Naive thymus-derived CD8-positive, alpha-beta T cell (primary cell): ENCODE data around the gene OR11A1. TPM values are rescaled to one million over a fixed set of nuclear protein-coding genes. Genes with fewer than 3 reads are reported as not detected.

Source experiments
- ATAC-seq, 2 donors: fragments of 150-1000 bp; cut with Tn5 transposase in 1 of 2; sonication (Bioruptor Pico), chemical (Tn5 transposase) in 1 of 2; 1 replicate in 1 of 2; 2 replicates in 1 of 2; pipeline ENCODE4 v1.10.0; 2021; ENCODE audit warnings: mild to moderate bottlenecking in 2 of 2, moderate library complexity in 2 of 2
- POLR2A ChIA-PET: fragments of 350-600 bp; sonication (Branson Sonifier 250); formaldehyde crosslinking; loops from one replicate; lab custom pipeline; 2021; ENCODE audit warnings: antibody characterized with exemption; lab: Charles Lee
- DNase-seq, 10 donors: peaks; one replicate each; pipeline versions ENCODE4 v3.0.0 to v3.0.0-alpha.2; 2020 to 2022
- H3K27ac Mint-ChIP-seq, 10 donors: one replicate each; pipeline ENCODE4 v1.8.0; 2020 to 2022; ENCODE audit warnings: mild to moderate bottlenecking in 10 of 10, mixed read lengths in 10 of 10, moderate library complexity in 4 of 10, inconsistent platforms in 1 of 10
- H3K27me3 Mint-ChIP-seq, 5 donors: one replicate each; pipeline ENCODE4 v1.8.0; 2021 to 2022; ENCODE audit warnings: mixed read lengths in 5 of 5
- H3K36me3 Mint-ChIP-seq, 3 donors: one replicate each; pipeline ENCODE4 v1.8.0; 2020 to 2022; ENCODE audit warnings: mixed read lengths in 3 of 3, mild to moderate bottlenecking in 2 of 3, inconsistent platforms in 1 of 3
- H3K4me1 Mint-ChIP-seq, 4 donors: one replicate each; pipeline ENCODE4 v1.8.0; 2021 to 2022; ENCODE audit warnings: mixed read lengths in 4 of 4
- H3K4me3 Mint-ChIP-seq, 10 donors: one replicate each; pipeline ENCODE4 v1.8.0; 2020 to 2022; ENCODE audit warnings: mild to moderate bottlenecking in 10 of 10, mixed read lengths in 10 of 10, moderate library complexity in 6 of 10, inconsistent platforms in 1 of 10
- H3K9me3 Mint-ChIP-seq, 9 donors: one replicate each; pipeline ENCODE4 v1.8.0; 2020 to 2022; ENCODE audit warnings: mixed read lengths in 9 of 9, mild to moderate bottlenecking in 3 of 9, inconsistent platforms in 1 of 9, moderate library complexity in 1 of 9
- polyA plus RNA-seq, 3 donors: library from polyadenylated mRNA; unstranded; fragments of 300-500 nt; fragmentation: Illumina TruSeq; gene quantifications; one replicate each; pipeline ENCODE4 v1.2.3, GENCODE V29; 2021
- total RNA-seq, 8 experiments: library from RNA in 2 of 8; stranded (reverse) in 2 of 8; gene quantifications; one replicate each; pipeline ENCODE4 v1.2.3 and lab custom pipeline; 2021 to 2026

OR11A1 gene, protein sequence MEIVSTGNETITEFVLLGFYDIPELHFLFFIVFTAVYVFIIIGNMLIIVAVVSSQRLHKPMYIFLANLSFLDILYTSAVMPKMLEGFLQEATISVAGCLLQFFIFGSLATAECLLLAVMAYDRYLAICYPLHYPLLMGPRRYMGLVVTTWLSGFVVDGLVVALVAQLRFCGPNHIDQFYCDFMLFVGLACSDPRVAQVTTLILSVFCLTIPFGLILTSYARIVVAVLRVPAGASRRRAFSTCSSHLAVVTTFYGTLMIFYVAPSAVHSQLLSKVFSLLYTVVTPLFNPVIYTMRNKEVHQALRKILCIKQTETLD
- total RNA-seq (not detected), polyA plus RNA-seq (not detected), total RNA-seq (lab: John Stamatoyannopoulos, UW) (0 reads per million in 6 experiments)

DNA sequence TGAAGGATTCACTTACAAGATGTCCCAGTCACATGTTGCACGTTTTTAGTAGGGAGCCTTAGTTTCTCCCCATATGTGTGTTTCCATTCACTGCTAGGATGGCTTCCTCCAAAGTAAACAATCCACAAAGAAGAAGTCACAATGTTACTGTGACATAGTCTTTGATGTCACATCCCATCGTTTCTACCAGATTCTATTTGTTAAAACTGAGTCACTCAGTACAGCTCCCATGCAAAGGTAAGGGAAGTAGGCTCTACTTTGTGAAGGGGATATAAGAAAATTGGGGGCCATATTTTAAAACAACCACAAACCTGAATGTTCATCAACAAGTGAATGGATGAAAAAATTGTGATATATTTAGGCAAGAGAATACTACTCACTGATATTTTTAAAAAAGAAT, at the start of gene OR11A1, which contains the start of gene OR2H1:
Gene OR11A1, minus strand, starts transcription at position 101 of the 400 bp plus-strand sequence. CDS start 29,430 bp downstream, outside the sequence.
Gene OR2H1, plus strand, starts transcription at position 185 of the 400 bp plus-strand sequence. CDS start 4,615 bp downstream, outside the sequence.
- Mint-ChIP-seq H3K4me1 (no peaks in the 10 kb centered on the region), H3K9me3 (no peaks in the 10 kb centered on the region), H3K27me3 (peaks cover 12 to 21% (median 16%) of the 10 kb centered on the region in 5 donors), H3K27ac (no peak within 1 kb of the TSS), H3K4me3 (no peak within 1 kb of the TSS), H3K36me3 (no peaks in the 10 kb centered on the region)
- ATAC-seq (no peak), DNase-seq (no peak)
- POLR2A ChIA-PET, result no interaction called here

- DNase-seq (no peak), ATAC-seq (no peak)
- H3K4me1 Mint-ChIP-seq, result no peaks in the 10 kb centered on the region
- no peak overlapping the region for H3K4me3 Mint-ChIP-seq
- no peak overlapping the region for H3K27ac Mint-ChIP-seq
- peaks cover 0 to 5% (median 0%) of the 10 kb centered on the region in 3 donors for H3K36me3 Mint-ChIP-seq
- POLR2A ChIA-PET, result no interaction called here
- H3K9me3 Mint-ChIP-seq, result no peaks in the 10 kb centered on the region
- H3K27me3 Mint-ChIP-seq, result peaks cover 9 to 20% (median 12%) of the 10 kb centered on the region in 5 donors
Observed at GRCh38 chr6:29506446-29507067, 49.7 kb upstream of the OR11A1 start.

GRCh38 chr6:29505808-29506207, 48.9 kb upstream of the OR11A1 start:
- Mint-ChIP-seq H3K27me3 (peaks cover 8 to 27% (median 18%) of the 10 kb centered on the region in 5 donors), H3K4me3 (no peak overlapping the region), H3K36me3 (peaks cover 0 to 5% (median 0%) of the 10 kb centered on the region in 3 donors), H3K9me3 (no peaks in the 10 kb centered on the region), H3K27ac (no peak overlapping the region), H3K4me1 (no peaks in the 10 kb centered on the region)
- no peak for ATAC-seq
- DNase-seq, result no peak
- POLR2A ChIA-PET, result no interaction called here

DNA sequence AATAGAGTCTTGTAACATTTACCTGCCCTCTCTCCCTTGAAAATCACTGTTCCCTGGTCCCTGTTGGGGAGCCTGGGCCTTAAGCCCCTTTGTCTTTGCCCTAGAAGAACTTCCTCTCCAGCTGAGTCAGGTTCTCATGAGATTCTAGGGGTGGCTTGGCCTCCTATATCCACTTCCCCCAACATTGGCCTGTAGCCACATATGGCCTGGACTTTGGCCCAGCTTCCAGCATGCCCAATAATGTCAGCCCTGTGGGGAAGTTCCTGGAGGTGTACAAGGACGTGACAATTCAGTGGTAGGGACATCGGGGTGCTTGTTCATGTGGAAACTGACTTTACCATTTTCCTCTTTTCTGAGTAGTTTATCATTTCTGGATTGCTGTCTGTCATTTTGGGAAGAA, 48.1 kb upstream of the OR11A1 start:
- no peak for ATAC-seq
- DNase-seq, result no peak
- Mint-ChIP-seq H3K9me3 (no peaks in the 10 kb centered on the region), H3K36me3 (peaks cover 0 to 5% (median 0%) of the 10 kb centered on the region in 3 donors), H3K4me1 (no peaks in the 10 kb centered on the region), H3K27me3 (peaks cover 7 to 30% (median 26%) of the 10 kb centered on the region in 5 donors), H3K4me3 (no peak overlapping the region), H3K27ac (peak overlapping the region in 1 of 10 donors; percentile 71)
- POLR2A ChIA-PET, result no interaction called here

DNA sequence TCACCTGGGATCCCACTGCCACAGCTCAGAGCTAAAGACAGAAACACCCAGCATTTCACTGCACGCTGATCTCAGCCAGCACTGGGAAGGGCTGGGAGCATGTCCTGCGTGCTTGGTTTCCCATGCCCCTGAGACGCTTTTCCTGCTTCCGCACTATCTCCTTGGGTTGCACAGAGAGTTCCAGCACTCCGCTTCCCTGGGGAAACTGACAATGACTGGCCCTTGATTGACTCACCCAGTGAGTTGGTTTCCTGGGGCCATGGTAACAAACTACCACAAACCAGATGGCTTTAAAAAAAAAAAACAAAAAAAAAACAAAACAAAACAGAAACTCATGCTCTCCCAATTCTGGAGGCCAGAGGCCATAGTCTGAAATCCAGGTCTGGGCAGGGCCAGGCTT, 45.7 kb upstream of the OR11A1 start:
- no peak overlapping the region for H3K4me3 Mint-ChIP-seq
- no peaks in the 10 kb centered on the region for H3K9me3 Mint-ChIP-seq
- H3K36me3 Mint-ChIP-seq, result peaks cover 0 to 5% (median 0%) of the 10 kb centered on the region in 3 donors
- H3K27ac Mint-ChIP-seq, result peak overlapping the region in 1 of 10 donors; percentile 60
- DNase-seq (no peak), ATAC-seq (no peak)
- H3K4me1 Mint-ChIP-seq, result no peaks in the 10 kb centered on the region
- H3K27me3 Mint-ChIP-seq, result peaks cover 13 to 41% (median 29%) of the 10 kb centered on the region in 5 donors
- POLR2A ChIA-PET, result no interaction called here

GRCh38 chr6:29502181-29502580, 45.3 kb upstream of the OR11A1 start:
- DNase-seq, result no peak
- POLR2A ChIA-PET, result no interaction called here

DNA sequence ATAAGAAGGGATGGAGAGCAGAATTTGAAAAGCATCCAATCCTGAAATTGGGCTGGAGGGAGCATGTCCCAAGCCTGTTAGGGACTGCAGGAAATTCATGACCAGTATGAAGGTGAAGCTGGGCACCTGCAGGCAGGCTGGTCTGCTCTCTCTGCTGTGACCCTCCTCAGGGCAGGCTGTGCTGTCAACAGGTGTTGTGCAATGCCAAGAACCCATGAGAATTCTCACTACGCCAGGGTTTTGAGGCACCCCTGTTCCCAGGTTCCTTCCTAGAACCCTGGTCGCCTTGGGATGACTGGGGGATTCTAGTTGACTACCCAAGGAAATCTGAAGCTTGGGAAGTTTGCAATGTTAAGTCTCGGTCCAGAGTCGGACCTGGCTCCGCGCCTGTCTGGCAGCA, 44.2 kb upstream of the OR11A1 start:
- Mint-ChIP-seq H3K4me1 (no peaks in the 10 kb centered on the region), H3K4me3 (no peak overlapping the region), H3K9me3 (no peaks in the 10 kb centered on the region), H3K27me3 (peaks cover 15 to 41% (median 33%) of the 10 kb centered on the region in 5 donors), H3K27ac (no peak overlapping the region), H3K36me3 (peaks cover 0 to 5% (median 0%) of the 10 kb centered on the region in 3 donors)
- DNase-seq (no peak), ATAC-seq (no peak)
- POLR2A ChIA-PET, result no interaction called here

More at GRCh38 chr6:29502181-29502580, 45.3 kb upstream of the OR11A1 start:
- no peak for ATAC-seq
- Mint-ChIP-seq H3K36me3 (peaks cover 0 to 5% (median 0%) of the 10 kb centered on the region in 3 donors), H3K4me1 (no peaks in the 10 kb centered on the region), H3K9me3 (no peaks in the 10 kb centered on the region), H3K27me3 (peaks cover 15 to 41% (median 32%) of the 10 kb centered on the region in 5 donors), H3K27ac (peak overlapping the region in 1 of 10 donors; percentile 60), H3K4me3 (no peak overlapping the region)

GRCh38 chr6:29500594-29500993, 43.7 kb upstream of the OR11A1 start:
- no peak overlapping the region for H3K27ac Mint-ChIP-seq
- DNase-seq (no peak), ATAC-seq (no peak)
- peaks cover 15 to 41% (median 34%) of the 10 kb centered on the region in 5 donors for H3K27me3 Mint-ChIP-seq
- no peaks in the 10 kb centered on the region for H3K9me3 Mint-ChIP-seq
- peaks cover 0 to 5% (median 0%) of the 10 kb centered on the region in 3 donors for H3K36me3 Mint-ChIP-seq
- H3K4me3 Mint-ChIP-seq, result no peak overlapping the region
- POLR2A ChIA-PET, result no interaction called here
- H3K4me1 Mint-ChIP-seq, result no peaks in the 10 kb centered on the region

DNA sequence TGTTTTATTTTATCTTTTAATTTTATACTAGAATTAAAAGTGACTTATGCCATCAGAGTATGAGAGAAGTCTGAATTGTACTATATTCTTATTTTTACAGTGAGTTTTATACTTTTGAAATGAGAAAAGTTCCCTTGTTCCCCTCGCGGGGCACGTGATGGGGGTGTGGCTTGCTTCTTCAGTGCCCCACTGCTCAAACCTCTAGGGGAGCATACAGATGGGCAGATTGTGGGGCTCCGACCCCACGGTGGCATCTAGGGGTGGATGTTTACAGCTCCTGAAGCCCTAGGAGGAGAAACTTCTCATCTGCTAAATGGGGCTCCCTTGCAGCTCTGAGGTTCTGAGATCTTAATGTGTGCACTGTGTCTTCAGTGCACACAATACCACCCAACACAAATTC, 42.8 kb upstream of the OR11A1 start:
- Mint-ChIP-seq H3K4me1 (no peaks in the 10 kb centered on the region), H3K27ac (peak overlapping the region in 1 of 10 donors; percentile 26), H3K27me3 (peaks cover 17 to 41% (median 37%) of the 10 kb centered on the region in 5 donors), H3K36me3 (peaks cover 0 to 5% (median 0%) of the 10 kb centered on the region in 3 donors), H3K9me3 (no peaks in the 10 kb centered on the region), H3K4me3 (no peak overlapping the region)
- POLR2A ChIA-PET, result no interaction called here
- DNase-seq (no peak), ATAC-seq (no peak)

DNA sequence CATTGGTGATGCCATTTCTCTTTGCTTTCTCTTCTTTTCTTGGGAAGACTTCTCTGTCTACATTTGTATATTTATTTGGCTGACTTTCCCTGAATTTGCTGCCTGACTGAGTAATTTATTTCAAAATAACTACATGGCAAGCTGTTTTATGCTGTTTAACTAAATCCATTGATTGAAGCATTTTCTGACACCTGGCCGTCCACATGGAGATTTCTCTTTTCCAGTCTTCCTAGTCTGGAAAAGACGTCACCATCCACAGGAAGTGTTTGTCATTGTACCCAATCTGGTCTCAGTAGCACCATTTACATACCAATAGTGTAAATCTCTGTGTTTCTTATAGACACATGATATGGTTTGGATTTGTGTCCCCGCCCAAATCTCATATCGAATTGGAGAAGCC, 40.1 kb upstream of the OR11A1 start:
- DNase-seq, result no peak
- Mint-ChIP-seq H3K27ac (no peak overlapping the region), H3K27me3 (peaks cover 15 to 38% (median 26%) of the 10 kb centered on the region in 5 donors)

GRCh38 chr6:29495571-29495970, 38.7 kb upstream of the OR11A1 start:
- Mint-ChIP-seq H3K36me3 (no peaks in the 10 kb centered on the region), H3K27ac (no peak overlapping the region), H3K27me3 (peaks cover 13 to 32% (median 18%) of the 10 kb centered on the region in 5 donors), H3K4me1 (no peaks in the 10 kb centered on the region), H3K4me3 (no peak overlapping the region), H3K9me3 (no peaks in the 10 kb centered on the region)
- DNase-seq, result no peak
- POLR2A ChIA-PET, result no interaction called here
- no peak for ATAC-seq

More for the DNA sequence above, 40.1 kb upstream of the OR11A1 start:
- POLR2A ChIA-PET, result no interaction called here
- ATAC-seq, result no peak
- H3K4me3 Mint-ChIP-seq, result no peak overlapping the region
- H3K9me3 Mint-ChIP-seq, result no peaks in the 10 kb centered on the region
- no peaks in the 10 kb centered on the region for H3K4me1 Mint-ChIP-seq
- H3K36me3 Mint-ChIP-seq, result no peaks in the 10 kb centered on the region

- Mint-ChIP-seq H3K27me3 (peaks cover 14 to 29% (median 19%) of the 10 kb centered on the region in 5 donors), H3K27ac (no peak overlapping the region), H3K4me3 (no peak overlapping the region), H3K9me3 (no peaks in the 10 kb centered on the region), H3K4me1 (peaks cover 0 to 2% (median 0%) of the 10 kb centered on the region in 4 donors), H3K36me3 (no peaks in the 10 kb centered on the region)
- no peak for DNase-seq
- POLR2A ChIA-PET, result no interaction called here
- no peak for ATAC-seq
Observed at GRCh38 chr6:29494131-29494530, 37.3 kb upstream of the OR11A1 start.

GRCh38 chr6:29493261-29493660, 36.4 kb upstream of the OR11A1 start:
- peaks cover 9 to 24% (median 14%) of the 10 kb centered on the region in 5 donors for H3K27me3 Mint-ChIP-seq
- peaks cover 0 to 2% (median 0%) of the 10 kb centered on the region in 4 donors for H3K4me1 Mint-ChIP-seq
- no peak overlapping the region for H3K27ac Mint-ChIP-seq
- H3K4me3 Mint-ChIP-seq, result no peak overlapping the region
- ATAC-seq, result no peak
- no peaks in the 10 kb centered on the region for H3K36me3 Mint-ChIP-seq
- H3K9me3 Mint-ChIP-seq, result no peaks in the 10 kb centered on the region
- DNase-seq, result no peak
- POLR2A ChIA-PET, result no interaction called here
